NCI-H510A treated with DMSO at 0.1 percent for 48 hours (cell line): ENCODE data around the gene C22orf42.
"Not testable (repeated sequence)": the region's sequence is repeated elsewhere in the genome, so short reads cannot be mapped to it uniquely, and the experiment has no call there.

Experiments used
- DNase-seq: peaks from one replicate; lab custom pipeline; 2025; lab: John Stamatoyannopoulos, UW

The C22orf42 gene

DNA sequence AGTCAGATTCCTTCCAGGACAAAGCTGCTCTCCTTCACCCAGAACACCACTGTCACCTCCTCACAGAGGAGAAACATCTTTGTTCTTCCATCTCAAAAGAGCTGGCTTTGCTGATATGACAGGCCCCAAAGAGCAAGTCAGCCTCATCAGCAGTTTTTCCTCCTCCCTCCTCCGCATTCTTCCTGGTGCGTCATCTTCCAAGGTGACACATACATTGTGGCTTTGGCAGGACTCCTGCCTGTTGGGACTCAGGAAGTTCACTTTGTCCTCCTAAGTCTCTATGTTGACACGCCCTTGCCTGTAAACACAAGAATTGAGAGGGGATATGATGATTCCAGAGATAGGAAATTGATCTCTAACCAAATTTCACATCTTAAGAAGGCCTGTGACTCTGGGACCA lies 23.1 kb downstream of the C22orf42 start:
- not testable (repeated sequence) for DNase-seq

DNA sequence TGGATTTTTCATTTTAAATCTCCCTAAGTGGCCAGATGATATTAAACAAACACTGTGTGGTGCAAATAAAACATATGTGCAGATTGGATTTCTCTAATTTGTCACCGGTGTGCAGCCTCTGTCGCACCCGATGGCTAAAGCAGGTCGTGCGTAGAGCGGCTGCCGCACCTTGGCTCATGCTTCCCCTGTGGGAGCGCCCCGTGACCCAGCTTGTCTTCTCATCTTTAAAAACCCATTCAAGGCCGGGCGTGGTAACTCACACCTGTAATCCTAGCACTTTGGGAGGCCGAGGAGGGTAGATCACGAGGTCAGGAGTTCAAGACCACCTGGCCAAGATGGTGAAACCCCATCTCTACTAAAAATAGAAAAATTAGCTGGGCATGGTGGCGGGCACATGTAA lies 24.3 kb downstream of the C22orf42 start:
- not testable (repeated sequence) for DNase-seq

DNA sequence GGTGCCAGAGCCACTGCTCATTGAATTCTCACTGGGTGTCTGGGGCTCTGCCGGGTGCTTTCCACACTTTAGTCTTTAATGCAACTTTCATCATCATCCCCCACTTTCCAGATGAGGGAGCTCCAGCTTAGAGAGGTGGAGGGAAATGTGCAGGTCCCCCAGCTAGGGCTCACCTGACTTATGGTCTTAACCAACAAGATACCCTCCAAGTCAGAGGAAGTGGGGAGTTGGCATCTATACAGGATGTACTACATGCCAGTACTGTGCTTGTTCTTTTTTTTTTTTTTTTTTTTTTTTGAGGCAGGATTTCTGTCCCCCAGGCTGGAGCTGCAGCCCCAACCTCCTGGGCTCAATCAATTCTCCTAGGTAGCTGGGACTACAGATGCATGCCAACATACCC lies 26.3 kb downstream of the C22orf42 start:
- no peak for DNase-seq

DNA sequence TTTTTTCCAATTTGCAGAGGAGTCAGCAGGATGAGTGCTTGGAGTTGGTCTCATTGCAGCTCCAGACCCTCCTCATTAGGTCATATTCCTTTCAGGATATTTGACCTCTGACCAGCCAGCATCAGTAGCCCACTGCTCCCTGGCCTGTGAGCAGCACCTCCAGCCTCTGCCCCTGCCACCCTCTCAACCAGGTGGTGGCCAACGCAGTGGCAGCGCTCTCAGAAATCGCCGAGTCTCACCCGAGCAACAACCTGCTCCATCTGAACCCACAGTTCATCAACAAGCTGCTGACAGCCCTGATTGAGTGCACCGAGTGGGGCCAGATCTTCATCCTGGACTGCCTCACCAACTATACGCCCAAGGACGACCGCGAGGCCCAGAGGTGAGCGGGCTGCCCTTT lies 27.0 kb downstream of the C22orf42 start:
- DNase-seq, result no peak

DNA sequence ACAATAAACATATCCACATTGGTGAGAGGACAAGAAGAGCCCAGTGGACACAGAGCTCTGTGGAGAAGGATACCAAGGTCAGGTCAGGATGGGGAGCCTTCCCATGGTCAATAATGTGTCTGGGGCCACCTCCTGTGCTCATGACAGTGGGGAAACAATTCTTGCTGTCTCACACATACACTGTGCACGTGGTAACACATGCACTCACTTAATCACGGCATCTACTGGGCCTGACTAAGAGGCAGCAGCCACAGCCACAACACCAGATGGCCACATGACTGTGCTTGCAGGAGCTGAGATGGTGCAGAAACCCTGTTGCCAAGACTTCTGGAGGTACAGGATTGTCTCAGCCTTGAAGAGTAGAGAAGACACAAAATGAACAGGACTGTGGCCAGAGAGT lies 28.6 kb downstream of the C22orf42 start:
- no peak for DNase-seq

DNA sequence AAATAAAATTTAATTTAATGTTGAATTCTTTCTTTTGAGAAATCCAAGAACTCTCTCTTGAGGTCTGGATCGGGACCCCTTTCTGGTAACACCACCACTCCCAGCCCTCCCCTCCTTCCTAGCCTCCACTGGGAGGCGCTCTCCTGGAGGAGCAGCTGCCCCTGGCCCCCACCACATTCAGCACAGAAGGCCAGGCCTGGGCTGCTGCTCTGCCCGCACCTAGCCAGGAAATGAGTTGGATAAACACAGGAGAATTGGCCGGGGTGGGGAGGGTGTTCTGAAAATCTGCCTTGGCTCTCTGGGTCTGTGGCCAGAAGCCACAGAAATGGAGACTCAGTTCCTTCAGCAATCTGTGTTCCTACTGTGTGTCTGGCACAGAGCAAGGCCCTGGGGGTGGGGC lies 31.2 kb downstream of the C22orf42 start:
- DNase-seq, result no peak

DNA sequence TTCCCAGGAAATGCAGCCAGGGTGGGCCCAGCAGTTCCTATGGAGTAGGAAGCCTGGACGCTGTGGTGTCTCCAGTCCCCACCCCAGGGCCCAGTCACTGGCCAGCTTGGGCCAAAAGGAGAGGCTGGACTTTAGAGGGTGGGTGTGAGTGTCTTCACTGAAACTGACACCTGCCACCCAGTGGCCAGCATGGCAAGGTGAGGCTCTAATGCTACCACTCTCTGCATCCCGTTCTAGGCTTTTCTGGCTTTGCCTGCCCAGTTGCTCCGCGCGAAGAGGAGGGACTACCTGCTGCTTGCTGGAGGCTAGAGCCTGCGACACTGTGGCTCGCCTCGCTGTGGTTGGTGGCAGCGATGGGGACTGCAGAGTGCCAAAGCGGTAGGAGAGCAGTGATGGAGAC lies 35.4 kb downstream of the C22orf42 start:
- no peak for DNase-seq

DNA sequence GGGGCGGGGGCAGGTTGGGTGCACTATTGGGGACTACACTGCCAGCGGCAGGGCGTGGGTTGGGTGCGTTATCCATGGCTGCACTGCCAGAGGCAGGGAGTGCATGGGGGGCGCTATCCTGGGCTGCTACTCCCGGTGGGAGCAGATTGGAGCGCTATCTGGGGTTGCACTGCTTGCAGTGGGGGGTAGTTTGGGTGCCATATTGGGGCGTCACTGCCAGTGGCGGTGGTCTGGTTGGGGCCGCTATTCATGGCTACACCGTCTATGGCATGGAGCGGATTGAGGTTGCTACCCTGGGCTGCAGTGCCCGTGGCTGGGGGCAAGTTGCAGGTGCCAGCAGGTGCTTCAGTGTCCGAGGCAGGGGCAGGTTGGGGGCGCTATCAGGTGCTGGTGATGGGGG lies 36.2 kb downstream of the C22orf42 start:
- DNase-seq, result no peak

DNA sequence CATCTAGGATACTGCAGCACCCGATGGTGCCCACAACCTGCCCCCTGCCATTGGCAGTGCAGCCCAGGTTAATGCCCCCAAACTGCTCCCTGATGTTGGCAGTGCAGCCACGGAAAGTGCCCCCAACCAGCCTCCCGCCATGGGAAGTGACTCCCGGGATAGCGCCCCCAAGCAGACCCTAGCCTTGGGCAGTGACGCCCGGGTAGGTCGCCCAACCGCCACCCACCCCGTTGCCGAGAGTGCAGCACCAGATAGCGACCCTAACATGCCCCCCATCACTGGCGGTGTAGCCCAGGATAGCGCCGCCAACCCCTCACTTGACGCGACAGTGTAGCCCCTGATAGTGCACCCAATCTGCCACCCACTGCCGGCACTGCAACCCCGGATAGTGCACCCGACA lies 38.5 kb downstream of the C22orf42 start:
- DNase-seq, result no peak

DNA sequence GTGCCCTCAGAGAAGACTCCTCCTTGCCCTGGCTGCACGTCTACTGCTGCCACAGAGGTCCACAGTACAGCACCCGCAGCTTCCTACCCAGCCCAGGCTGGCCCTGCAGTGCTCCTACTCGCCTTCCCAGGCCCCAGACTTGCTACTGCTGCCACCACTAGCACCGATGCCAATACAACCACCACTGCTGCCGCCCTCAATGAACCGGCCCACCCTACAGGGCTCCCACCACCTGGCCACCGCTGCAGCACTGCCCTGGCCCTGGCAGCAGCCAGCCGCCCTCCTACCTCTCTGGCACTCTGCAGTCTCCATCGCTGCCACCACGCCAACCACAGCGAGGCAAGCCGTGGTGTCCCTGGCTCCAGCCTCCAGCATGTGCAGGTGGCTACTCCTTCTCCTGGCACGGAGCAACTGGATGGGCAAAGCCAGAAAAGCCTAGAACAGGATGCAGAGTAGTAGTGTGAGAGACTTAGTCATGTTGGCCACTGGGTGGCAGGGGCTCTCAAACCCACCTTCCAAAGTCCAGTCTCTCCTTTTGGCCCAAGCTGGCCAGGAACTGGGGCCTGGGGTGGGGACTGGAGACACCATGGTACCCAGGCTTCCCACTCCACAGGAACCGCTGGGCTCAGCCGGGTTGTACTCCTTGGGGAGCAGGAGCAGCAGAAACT lies 39.4 kb downstream of the C22orf42 start:
- no peak for DNase-seq

DNA sequence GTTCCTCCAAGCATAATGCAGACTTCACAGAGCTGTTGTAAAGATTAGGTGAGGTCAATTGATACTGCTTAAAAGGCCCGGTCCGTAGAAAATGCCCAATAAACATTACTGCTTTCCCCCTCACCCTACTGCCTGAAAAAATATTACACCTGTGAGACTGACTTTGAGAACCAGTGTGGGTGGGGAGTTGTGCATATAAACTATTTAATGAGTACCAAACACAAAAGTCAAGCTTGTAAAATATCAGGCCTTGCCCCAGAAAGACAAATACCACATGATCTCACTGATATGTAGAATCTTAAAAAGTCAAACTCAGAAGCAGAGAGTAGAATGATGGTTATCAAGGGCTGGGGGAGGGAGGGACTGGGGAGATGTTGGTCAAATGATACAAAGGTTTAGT lies 46.7 kb downstream of the C22orf42 start:
- DNase-seq, result no peak

DNA sequence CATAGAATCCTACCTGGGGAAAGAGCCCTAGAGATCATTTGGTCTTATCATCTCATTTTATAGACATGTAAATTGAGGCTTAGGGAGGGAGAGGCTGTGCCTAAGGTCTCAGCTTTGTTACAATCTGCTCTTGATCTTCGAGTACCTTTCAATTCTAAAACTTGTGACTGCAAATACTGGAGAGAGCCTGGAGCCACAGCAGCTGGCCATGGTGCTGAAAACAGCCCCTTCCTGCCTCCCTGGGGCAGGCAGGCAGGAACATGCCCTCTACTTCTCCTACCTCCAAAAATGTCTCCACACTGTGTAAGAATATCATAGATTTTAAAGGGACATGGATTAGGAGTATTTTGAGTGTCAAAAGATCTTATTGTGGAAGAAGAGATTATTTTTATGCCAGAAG lies 52.2 kb downstream of the C22orf42 start:
- DNase-seq, result no peak

DNA sequence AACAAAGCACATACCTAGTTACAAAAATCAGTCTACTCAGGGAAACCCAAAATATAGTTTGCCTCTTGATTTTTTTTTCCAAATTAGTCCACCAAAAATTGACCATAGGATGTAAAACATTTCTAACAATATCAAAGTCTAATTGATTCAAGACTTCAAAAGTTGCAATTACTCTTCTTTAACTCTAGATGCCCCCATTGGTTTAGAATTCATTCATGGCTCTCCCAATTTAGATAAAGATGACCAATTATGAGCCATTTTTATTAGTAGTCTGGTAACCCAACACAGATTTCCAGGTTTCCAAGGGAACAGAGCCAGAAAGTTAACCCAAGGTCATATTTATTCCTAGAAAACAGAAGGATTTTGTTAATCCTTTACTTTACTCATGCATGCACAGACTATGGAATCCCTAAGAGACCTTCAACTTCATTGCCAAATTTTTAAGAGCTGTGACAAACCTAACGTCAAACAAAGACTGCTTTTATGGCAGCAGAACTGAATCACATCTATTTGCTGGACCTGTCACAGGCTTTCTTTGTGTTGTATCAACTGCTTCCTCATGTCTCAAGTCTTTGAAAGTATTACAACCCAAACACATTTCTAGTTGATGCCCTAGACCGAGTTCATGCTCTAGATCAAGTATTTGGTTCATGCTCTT lies 55.3 kb downstream of the C22orf42 start:
- no peak for DNase-seq

DNA sequence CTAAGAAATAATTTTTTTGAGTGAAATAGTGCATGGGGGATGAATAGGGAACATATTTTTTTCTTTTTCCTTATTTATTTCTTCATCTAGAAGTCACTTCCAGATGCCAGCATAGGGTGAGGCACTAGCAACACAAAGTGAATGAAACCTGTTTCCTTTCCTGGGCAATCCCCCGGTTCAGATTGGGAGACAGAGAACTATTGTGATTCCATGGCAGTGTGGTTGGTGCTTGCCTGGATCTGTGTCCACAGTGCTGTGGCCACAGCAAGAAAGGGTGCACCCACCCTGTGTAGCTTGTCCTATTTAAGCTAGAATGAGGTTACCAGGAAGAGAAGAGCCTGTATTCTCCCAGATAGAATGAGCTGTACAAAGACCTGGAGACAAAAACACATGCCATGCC lies 58.4 kb downstream of the C22orf42 start:
- no peak for DNase-seq
